ENCODE results near the gene MMS19.

- TF ChIP-seq CTCF (IDR thresholded peaks at IDR 0.05; ENCODE audit: borderline replicate concordance, extremely low read depth, low read length, poor library complexity, severe bottlenecking) (no peak), EZH2 (IDR thresholded peaks at IDR 0.05; ENCODE audit: borderline replicate concordance, low read depth, low read length, severe bottlenecking) (no peak)
Observed at GRCh38 chr10:97450828-97451227, 47.4 kb downstream of the MMS19 start.

Data from DND-41 (cell line).